ENCODE measurements around the gene CD1B. TPM values are rescaled to one million over a fixed set of nuclear protein-coding genes. Genes with fewer than 3 reads are reported as not detected.
"Not testable (repeated sequence)": the region's sequence is repeated elsewhere in the genome, so short reads cannot be mapped to it uniquely, and the experiment has no call there.

CD1B gene
- not detected for polyA plus RNA-seq (2013, experiment 1 of 2; ENCODE audit: insufficient read length)
- polyA plus RNA-seq (2013, experiment 2 of 2; ENCODE audit: insufficient read length): not detected

DNA sequence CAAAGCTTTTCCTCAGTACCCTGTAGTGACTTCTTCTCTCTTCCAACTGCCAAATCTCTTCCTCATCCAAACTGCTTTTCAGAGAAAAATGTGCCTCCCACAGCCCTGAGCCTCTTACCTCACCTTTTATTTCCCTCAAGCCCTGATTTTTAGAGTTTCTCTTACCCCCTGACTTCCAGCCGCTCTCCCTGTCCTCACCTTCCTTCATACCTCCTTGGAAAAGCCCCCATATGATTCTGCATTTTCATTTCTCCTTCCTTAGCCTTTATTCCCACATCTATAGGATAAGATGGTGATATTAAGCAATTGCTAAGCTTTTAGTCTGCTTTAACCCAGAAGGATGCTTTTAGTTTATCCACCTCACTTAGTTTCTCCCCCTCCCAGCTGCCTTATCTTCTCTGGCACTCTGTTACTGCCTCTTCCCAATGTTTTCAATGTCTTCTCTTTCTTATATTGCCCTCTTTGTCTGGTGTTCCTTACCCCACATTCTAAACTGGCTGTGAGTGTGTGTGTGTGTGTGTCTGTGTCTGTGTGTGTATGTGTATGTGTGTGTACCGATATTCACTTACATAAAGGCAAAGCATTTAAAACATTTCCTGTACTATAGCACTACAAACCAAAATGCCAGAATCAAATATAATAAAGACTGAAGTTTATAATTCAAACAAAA is at the start of gene CD1B:
CD1B (minus strand) TSS at position 51 of the 670 bp plus-strand sequence. CDS start 108 bp downstream, outside the sequence.
- no peak for DNase-seq

DNA sequence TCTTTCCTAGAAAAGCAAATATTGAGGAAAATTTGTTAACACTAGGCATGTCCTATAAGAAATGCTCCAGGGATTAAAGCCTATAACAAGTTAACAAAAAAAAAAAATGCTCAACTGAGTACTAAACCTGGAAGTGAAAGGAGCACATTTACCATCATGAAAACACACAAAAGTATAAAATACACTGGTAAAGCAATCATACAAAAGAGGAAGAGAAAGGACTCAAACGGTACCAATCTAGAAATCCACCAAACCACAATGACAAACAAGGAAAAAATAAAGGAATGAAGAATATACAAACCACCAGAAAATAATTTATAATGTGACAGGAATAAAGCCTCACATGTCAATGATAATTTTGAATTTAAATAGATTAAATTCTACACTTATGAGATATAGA is 43.5 kb upstream of the CD1B start:
- DNase-seq: no peak

DNA sequence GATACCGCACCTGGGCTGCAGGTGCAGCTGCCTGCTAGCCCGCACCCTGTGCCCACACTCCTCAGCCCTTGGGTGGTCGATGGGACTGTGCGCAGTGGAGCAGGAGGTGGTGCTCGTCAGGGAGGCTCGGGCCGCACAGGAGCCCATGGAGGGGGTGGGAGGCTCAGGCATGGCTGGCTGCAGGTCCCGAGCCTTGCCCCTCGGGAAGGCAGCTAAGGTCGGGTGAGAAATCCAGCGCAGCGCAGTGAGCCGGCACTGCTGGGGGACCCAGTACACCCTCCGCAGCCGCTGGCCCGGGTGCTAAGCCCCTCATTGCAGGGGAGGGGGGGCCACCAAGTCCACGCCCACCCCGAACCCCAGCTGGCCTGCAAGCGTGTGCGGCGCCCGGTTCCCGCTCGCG is 42.8 kb upstream of the CD1B start:
- not testable (repeated sequence) for DNase-seq

DNA sequence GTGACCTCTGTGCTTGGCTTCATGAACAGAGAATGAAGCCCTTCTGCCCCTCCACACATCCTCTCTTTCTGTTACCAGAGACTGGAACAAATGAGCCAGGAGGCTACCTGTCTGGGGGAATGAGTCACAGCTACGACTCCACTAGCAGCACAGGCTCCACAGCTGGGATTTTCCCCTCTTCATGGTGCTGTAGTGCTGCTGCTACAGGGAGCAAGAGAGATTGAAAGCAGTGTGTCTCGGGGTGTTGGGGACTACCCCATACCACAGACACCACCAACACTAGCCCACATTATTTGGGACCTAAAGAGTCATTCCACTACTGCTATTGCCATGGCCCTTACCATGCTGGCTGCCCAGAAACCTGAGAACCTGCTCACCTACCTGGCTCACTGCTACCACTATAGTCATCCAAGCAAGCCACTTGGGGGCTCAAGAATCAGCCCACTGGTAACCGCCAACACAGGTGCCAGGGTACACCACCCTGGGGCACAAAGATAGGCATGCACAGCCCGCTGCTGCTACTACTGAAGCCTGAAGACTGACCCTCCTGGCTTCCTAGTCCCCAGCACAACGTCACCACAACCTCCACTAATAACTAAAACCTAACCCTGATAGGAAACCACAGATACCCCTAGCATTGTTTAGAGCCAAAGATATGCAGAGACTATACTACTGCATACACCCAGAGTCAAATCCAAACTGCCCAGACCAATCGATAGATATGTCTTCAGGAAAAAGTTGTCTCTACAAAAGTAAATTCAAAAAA is 40.0 kb upstream of the CD1B start:
- DNase-seq: no peak

DNA sequence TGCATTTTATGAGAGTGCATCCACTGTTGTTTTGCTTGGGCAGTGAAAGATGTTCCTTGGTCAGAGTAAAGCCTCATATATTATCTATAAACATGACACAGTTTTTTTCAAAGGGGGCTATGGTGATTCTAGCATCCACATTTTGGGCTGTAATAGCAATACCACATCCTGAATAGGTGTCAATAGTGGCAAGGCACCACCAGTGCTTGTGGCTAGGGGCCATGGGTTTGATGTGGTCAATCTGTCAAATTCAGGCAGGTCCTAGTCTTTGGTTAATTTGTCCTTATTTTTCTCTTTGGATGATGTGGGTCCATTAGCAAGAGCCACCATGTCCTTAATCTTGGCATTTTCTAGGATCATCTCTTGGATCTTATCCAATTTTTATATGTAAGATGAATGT is 35.5 kb upstream of the CD1B start:
- no peak for DNase-seq

DNA sequence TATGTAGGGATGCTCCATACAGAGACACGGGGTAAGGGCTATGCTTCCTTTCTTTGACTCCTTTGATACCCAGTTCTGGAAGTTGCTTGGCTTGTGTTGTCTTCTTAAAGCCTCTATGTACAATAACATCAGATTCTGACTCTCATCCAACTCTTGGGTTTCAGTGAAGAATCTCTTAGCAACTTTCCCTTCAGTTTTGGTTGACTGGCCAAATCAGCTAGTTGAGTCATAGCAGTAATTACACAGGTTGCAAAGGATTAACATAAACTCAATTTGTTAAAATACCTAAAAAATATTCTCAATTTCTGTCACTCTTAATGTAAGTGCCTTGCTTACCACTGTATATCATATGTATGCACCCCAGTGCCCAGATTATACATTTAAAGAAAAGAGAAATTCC is 31.6 kb upstream of the CD1B start:
- DNase-seq: no peak

DNA sequence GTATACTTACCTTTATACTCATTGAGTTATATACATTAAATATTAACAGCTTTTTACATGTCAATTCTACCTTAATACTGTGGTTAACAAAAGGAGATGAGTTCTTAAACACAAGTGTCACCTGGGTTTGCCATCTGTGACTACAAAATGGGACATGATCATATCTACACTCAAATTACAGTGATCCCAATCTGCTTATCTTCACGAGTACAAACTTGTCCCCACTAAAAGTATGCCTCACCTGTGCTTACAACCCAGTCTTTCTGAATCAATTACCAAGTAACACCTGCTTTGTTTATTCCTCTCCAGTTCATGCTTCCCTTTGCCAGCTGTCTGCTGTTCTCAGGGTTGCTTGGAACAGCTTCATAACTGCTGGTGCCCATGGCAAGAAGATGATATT is 31.2 kb upstream of the CD1B start:
- DNase-seq: no peak

DNA sequence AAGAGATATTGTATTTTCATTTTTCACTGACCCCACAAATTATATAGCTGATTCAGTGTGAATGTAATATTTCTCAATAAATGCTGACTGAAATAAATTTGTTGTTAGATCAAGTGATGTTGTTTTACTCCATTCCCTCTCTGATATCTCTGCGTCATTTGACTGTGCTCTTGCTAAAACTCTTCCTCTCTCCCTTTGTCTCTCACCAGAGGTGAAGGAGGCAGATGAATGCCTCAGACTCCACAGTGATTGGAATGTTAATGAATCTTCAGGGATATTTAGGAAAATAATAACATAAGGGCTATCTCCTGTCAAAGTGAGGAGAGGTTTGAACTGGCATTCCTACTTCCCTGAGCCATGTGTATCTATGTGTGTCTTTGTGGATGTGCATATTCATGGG is 26.1 kb upstream of the CD1B start:
- DNase-seq: no peak

DNA sequence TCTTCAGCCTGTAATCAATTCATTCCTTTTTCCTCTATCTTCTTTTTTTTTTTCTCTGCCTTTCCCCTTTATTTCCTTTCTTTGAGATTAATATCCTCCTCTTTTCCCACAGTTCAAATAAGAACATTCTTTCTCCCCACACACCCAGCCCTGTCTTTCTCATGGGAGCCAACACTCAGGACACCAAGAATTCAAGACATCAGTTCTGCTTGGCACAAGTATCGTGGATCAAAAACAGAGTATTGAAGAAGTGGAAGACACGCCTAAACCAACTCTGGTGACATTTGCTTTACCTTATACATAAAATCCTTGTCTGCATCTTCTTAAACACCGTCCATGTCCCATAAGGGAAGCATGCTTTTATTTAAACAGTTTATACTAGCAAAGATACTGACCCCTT is 25.3 kb upstream of the CD1B start:
- DNase-seq: no peak

DNA sequence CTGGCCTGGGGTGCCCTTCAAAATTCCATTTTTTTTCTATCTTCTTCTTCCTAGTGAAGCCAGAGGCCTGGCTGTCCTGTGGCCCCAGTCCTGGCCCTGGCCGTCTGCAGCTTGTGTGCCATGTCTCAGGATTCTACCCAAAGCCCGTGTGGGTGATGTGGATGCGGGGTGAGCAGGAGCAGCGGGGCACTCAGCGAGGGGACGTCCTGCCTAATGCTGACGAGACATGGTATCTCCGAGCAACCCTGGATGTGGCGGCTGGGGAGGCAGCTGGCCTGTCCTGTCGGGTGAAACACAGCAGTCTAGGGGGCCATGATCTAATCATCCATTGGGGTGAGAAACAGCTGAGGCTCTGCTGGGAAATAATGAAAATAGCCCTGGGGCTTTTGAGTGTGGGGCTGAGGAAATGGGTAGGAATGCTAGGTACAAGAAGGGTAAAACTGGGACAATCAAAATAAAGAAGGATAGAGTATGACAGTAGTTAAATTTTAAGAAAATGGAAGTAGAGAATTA is 24.5 kb upstream of the CD1B start:
- no peak for DNase-seq

DNA sequence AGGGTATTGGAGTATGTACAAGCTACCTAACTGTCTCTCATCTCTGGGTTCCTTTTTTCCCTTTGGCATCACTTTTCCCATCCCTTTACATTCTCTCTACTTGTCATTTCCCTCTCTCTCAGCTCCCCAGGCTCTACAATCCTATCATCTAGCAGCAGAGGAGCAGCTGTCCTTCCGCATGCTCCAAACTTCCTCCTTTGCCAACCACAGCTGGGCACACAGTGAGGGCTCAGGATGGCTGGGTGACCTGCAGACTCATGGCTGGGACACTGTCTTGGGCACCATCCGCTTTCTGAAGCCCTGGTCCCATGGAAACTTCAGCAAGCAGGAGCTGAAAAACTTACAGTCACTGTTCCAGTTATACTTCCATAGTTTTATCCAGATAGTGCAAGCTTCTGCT is 22.9 kb upstream of the CD1B start:
- no peak for DNase-seq

DNA sequence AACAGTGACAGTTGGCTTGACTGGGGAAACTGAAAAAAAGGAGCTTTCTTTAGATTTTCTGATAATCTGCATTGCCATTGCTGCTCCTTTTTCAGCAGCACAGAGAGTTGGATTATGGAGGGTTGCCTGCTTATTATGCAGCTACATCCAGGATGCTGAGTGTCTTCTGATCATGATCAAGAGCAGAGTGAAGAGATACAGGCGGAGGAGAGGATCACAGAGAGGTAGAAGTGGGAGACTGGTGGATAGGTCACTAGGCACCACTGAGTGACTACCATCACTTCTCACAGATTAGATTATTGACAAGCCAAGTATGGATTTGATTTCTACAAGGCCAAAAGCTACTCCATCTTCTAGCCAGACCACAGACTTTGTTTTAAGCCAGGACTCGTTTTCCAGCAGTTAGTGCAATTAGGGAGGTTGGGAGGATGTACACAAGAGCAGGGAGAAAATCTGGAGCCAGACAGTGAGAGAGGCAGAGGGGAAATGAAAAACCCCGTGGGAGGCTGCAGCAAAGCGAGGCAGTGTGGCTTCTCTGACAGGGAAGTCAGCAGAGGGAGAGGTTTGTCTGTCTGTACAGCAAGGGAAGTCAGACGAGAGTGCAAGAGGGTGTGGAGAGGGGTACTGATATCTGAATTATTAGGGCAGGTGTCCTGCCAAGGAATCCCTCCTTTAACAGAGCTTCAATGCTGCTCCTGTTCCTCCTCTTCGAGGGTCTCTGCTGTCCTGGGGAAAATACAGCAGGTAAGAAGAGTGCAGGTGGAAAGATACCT is 22.2 kb upstream of the CD1B start, which contains the start of gene CD1E:
CD1E (plus strand) TSS at position 592 of the 773 bp plus-strand sequence; CDS start at position 687, 95 bp downstream.
- DNase-seq: no peak

DNA sequence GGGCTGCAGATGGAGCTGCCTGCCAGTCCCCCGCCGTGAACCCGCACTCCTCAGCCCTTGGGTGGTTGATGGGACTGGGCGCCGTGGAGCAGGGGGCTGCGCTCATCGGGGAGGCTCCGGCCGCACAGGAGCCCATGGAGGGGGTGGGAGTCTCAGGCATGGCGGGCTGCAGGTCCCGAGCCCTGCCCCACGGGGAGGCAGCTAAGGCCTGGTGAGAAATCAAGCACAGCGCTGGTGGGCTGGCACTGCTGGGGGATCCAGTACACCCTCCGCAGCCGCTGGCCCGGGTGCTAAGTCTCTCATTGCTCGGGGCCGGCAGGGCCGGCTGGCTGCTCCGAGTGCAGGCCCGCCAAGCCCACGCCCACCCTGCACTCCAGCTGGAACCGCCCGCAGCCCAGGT is 17.6 kb upstream of the CD1B start:
- not testable (repeated sequence) for DNase-seq

DNA sequence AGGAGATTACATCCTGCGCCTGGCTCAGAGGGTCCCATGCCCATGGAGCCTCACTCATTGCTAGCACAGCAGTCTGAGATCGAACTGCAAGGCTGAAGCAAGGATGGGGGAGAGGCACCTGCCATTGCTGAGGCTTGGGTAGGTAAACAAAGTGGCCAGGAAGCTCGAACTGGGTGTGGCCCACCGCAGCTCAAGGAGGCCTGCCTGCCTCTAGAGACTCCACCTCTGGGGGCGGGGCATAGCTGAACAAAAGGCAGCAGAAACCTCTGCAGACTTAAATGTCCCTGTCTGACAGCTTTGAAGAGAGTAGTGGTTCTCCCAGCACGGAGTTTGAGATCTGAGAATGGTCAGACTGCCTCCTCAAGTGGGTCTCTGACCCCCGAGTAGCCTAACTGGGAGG is 5.1 kb upstream of the CD1B start:
- not testable (repeated sequence) for DNase-seq

DNA sequence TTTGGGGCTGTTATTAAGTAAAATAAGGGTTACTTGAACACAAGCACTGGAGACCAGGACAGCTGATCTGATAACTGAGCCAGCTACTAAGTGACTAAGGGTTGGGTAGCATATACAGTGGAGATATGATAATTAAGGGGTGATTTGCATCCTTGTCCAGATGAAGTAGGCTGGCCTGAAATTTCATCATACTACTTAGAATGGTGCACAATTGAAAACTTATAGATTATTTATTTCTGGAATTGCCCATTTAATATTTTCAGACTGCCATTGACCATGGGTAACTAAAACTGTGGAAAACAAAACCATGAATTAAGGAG is 3.8 kb upstream of the CD1B start:
- no peak for DNase-seq

DNA sequence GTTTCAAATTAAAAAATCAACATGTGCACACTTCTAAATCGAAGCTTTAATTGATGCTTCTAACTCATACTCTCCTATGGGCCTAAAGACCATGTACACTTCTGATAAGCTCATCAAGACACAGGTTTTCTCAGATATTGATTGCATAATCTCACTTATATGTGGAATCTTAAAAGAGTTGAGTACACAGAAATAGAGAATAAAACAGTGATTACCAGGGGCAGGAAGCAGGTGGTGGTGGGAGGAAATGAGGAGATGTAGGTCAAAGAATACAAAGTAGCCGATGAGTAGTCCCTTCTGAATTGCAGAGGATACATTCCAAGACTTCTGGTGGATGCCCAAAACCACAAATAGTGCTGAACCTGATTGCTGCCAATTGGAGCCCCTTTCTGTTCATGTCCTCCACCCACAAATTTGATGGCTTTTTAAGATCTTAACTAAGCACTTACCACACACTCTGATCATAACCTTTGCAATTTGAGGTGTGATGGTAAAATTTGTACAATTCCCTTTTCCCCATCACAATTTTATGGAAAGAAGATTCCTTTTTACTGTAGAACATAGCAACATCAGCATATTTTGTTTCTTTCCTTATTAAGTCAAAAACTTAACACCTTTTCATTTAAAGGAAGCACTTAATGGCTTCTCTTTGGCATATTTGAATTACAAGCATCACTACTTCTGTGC is 3.3 kb upstream of the CD1B start:
- no peak for DNase-seq

DNA sequence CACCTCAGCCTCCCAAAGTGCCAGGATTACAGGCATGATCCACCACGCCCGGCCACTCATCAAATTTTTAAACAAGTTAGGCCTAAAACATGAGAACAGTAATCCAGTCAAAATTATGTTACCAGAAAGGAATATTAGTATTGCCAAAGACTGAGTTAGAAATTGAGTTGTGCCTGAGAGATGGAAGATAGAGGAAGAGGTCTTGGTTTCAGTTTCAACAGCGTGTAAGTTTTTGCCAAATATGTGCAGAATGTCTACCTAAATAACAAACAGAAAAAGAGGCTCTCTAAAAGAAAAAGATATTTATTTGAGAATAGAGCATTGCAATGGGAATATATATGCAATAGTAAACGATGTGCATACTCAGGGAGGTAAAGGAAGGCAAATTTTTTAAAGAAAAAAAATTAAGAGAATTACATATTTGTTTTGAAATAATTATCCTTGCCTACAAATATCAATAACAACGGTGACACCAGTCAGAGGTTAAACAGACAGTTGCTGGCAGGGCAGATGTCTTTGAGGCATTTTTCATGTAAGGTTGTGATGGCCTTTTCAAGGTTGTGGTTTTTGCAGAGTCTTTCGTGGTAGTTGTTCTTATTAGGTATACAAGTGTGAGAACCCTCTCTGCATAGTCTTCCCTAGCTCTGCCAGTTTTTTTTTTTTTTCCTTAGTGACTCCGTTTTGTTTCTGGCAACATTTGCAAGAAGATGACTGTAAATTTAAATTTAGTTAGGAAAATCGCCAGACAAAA is 2.2 kb upstream of the CD1B start:
- no peak for DNase-seq

DNA sequence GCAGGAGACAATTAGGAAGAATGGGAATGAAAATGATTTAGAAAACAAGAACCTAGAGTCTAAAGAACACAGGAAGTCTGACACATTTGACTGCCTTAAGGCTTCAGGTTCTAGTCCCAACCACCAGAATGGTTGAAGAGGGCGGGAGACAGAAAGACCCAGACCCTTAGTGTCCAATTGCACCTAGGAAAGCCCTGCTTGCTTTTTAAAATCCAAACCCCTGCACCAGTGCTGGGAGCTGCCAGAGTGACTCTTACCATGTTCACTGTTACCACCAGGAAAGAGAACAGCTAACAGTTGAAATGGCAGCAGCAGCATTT is 265 bp downstream of the CD1B start:
- DNase-seq: no peak

DNA sequence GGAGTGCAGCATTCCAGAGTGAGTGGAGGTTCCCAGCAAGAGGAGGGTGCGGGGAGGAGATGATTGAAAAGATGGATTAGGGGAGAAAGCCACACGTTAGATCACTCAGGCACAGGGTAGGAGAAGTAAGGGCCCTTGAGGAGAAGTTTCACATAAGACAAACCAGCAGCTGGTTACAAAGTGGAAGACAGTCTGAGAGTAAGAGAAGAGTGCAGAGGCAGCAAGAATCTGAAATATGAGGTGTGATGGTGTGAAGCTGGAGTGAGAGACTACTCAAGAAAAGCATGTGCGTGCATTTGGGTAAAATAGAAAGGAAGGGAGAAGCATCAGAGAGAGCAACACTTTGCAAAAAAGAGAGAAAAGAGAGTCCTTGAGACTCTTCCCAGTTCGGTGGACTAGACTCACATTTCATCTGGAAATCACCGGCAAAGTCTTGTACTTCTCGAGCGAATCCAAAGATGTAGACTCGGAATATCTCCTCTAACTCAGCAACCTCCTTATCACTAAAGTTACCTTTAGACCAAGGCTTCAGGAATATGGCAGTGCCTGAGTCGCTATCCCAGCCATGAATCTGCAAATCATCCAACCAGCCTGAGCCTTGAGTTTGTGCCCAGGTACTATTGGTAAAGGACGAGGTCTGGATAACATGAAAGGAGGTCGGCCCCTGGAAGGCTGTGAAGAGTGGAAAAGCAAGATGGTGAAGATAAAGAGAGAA is 783 bp downstream of the CD1B start:
- DNase-seq: no peak

DNA sequence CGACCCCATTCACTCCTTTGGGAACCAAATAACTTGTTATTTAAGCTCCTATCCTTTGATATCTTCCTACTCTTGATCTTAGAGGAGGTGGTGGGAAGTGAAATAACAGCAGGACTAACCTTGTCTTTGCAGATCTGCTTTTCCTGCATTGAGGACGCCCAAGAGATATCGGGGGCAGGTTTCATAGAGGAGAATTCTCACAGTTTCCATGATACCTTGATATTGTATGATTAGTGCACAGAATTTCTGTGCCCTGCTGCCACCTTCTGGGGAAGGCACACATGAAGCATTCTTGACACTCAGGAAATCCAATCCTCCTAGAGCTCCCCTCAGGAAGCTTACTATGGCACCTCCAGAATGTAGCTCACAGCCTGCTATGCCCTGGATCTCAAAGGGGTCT is 1.6 kb downstream of the CD1B start:
- DNase-seq: no peak

DNA sequence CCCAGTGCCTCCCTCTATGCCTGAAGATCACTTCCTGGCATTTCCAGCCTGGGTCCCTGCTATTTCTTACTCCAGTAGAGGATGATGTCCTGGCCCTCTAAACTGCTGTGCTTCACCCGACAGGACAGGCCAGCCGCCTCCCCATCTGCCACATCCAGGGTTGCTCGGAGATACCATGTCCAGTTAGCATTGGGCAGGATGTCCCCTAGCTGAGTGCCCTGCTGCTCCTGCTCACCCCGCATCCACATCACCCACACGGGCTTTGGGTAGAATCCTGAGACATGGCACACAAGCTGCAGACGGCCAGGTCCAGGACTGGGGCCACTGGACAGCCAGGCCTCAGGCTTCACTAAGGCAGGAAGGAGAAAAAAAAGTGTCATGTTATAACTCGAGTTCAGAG is 2.0 kb downstream of the CD1B start:
- no peak for DNase-seq

Data from fibroblast of skin of scalp (primary cell).